PC-9 (cell line): ENCODE measurements around the gene LUC7L3. TPM values are rescaled to one million over a fixed set of nuclear protein-coding genes. Genes with fewer than 3 reads are reported as not detected.

ENCODE experiments used
- BruUV-seq: library from RNA; stranded (reverse); fragments of 400-500 nt; replicated peaks from 2 replicates; lab custom pipeline; 2021; lab: Mats Ljungman, UMichigan
- CTCF ChIA-PET: fragments of 300-600 bp; sonication (Branson Sonifier 250); formaldehyde crosslinking; loops from one replicate; lab custom pipeline; 2022; ENCODE audit warnings: antibody characterized with exemption; lab: Charles Lee
- POLR2A ChIA-PET: fragments of 300-600 bp; sonication (Branson Sonifier 250); formaldehyde crosslinking; loops from one replicate; lab custom pipeline; 2022; ENCODE audit warnings: antibody characterized with exemption; ENCODE audit not compliant: unreplicated experiment; lab: Charles Lee
- DNase-seq, 2 experiments: peaks; one replicate each; pipeline versions ENCODE4 v3.0.0 to v3.0.0-alpha.2; 2015 to 2022; ENCODE audit warnings: mixed read lengths in 1 of 2
- H2AFZ ChIP-seq: fragments of 200-600 bp; sonication (generic); 2 replicates; pipeline ENCODE4 v1.8.1; 2017; ENCODE audit warnings: antibody characterized with exemption
- H3F3A ChIP-seq: fragments of 200-600 bp; sonication (generic); 2 replicates; pipeline ENCODE4 v1.8.1; 2017; ENCODE audit warnings: antibody characterized with exemption, mild to moderate bottlenecking, low read depth; ENCODE audit not compliant: insufficient read depth
- H3K27ac ChIP-seq: fragments of 200-600 bp; sonication (generic); 2 replicates; pipeline ENCODE4 v1.6.1; 2016; ENCODE audit warnings: mixed run types
- H3K27me3 ChIP-seq: fragments of 200-600 bp; sonication (generic); 2 replicates; pipeline ENCODE4 v1.6.1; 2016; ENCODE audit warnings: low read depth, mixed run types; ENCODE audit not compliant: insufficient read depth
- H3K36me3 ChIP-seq: fragments of 200-600 bp; sonication (generic); 2 replicates; pipeline ENCODE4 v1.6.1; 2016; ENCODE audit warnings: low read depth, mixed run types
- H3K4me1 ChIP-seq: fragments of 200-600 bp; sonication (generic); replicated peaks from 2 replicates; pipeline ENCODE4 v1.6.1; 2016; ENCODE audit warnings: mixed run types; ENCODE audit not compliant: insufficient read depth
- H3K4me2 ChIP-seq: fragments of 200-600 bp; sonication (generic); 2 replicates; pipeline ENCODE4 v1.6.1; 2017; ENCODE audit warnings: mixed run types
- H3K4me3 ChIP-seq: fragments of 200-600 bp; sonication (generic); 2 replicates; pipeline ENCODE4 v1.6.1; 2016; ENCODE audit warnings: mixed run types
- H3K79me2 ChIP-seq: fragments of 200-600 bp; sonication (generic); 2 replicates; pipeline ENCODE4 v1.6.1; 2017; ENCODE audit warnings: low read depth, mixed run types
- H3K9me2 ChIP-seq: fragments of 200-600 bp; sonication (generic); 2 replicates; pipeline ENCODE4 v1.8.1; 2017; ENCODE audit warnings: mild to moderate bottlenecking; ENCODE audit not compliant: insufficient read depth
- H3K9me3 ChIP-seq: fragments of 200-600 bp; sonication (generic); 2 replicates; pipeline ENCODE4 v1.8.1; 2016; ENCODE audit warnings: low read depth; ENCODE audit not compliant: insufficient read depth
- H4K20me1 ChIP-seq: fragments of 200-600 bp; sonication (generic); 2 replicates; pipeline ENCODE4 v1.8.1; 2017; ENCODE audit not compliant: insufficient read depth
- EZH2 ChIP-seq: fragments of 200-600 bp; sonication (generic); IDR thresholded peaks from 2 replicates; pipeline ENCODE4 v1.8.0; 2017; ENCODE audit warnings: antibody characterized with exemption, low read depth
- intact Hi-C: fragments of 100-400 bp; cut with micrococcal nuclease; formaldehyde crosslinking; loops from one replicate; pipeline ENCODE4 v1.10.0; 2022; ENCODE audit not compliant: unreplicated experiment
- total RNA-seq: library from RNA; stranded (reverse); gene quantifications from 2 replicates; pipeline ENCODE4 v1.2.3, GENCODE V29; 2021
- TF ChIP-seq, protein P1 (sequence below): fragments of 200-600 bp; sonication (generic); conservative IDR thresholded peaks from 2 replicates; pipeline ENCODE4 v1.6.1; 2017; ENCODE audit warnings: mixed run types, antibody characterized with exemption, mild to moderate bottlenecking, moderate library complexity

LUC7L3 gene
- total RNA-seq, 1 experiment from 2014 or later: 147 TPM

DNA sequence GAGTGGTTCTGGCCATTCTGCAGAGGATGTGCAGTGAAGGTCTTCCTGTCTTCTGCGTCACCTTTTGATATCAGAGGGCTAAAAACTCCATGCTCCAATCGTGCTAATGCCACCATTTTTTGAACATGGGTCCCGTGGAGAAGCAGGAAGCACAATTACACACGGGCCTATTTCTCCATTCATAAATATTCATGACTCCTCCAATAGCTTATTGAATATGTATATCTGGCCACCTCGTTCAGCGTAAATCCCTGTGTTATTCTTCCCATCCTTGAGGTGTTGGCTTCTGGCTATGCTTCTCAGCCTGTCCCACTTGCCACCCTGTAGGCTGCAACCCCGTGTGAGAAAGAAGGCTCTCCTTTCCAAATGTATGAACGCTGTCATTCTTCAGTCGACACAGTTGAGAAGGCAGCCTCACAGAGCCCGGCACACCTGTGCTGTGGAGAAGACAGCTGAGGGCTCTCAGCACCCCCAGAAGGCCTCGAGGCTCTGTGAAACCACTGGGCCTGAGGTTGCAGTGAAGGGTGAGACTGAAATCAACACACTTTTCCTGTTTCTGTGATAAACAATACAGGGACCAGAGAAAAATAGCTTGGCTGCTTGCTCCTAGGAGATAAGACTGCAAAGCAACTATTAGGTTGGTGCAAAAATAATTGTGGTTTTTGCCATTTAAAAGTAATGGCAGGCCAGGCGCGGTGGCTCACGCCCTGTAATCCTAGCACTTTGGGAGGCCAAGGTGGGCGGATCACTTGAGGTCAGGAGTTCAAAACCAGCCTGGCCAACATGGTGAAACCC, 52.8 kb downstream of the LUC7L3 start:
- no peak overlapping the region for H3K4me3 ChIP-seq
- peaks cover 13% of the 10 kb centered on the region for H3K4me1 ChIP-seq
- H3F3A ChIP-seq: peaks cover 4% of the 10 kb centered on the region; the same call in 1 of the 2 replicates
- no peaks in the 10 kb centered on the region for H3K27me3 ChIP-seq
- ChIA-PET POLR2A (no interaction called here), CTCF (interaction anchor here (0.5 kb wide), 1 partner anchor 11 kb away, joined by 3 read pairs; no protein-coding TSS in a partner anchor)
- H3K36me3 ChIP-seq: no peaks in the 10 kb centered on the region
- BruUV-seq: no TSS peak
- no peaks in the 10 kb centered on the region for H4K20me1 ChIP-seq
- intact Hi-C loops: no loop called here
- no peaks in the 10 kb centered on the region for H3K9me3 ChIP-seq
- peak in 1 of 2 experiments; percentile 21 for DNase-seq
- no peak overlapping the region for H3K4me2 ChIP-seq
- TF ChIP-seq, protein P1, sequence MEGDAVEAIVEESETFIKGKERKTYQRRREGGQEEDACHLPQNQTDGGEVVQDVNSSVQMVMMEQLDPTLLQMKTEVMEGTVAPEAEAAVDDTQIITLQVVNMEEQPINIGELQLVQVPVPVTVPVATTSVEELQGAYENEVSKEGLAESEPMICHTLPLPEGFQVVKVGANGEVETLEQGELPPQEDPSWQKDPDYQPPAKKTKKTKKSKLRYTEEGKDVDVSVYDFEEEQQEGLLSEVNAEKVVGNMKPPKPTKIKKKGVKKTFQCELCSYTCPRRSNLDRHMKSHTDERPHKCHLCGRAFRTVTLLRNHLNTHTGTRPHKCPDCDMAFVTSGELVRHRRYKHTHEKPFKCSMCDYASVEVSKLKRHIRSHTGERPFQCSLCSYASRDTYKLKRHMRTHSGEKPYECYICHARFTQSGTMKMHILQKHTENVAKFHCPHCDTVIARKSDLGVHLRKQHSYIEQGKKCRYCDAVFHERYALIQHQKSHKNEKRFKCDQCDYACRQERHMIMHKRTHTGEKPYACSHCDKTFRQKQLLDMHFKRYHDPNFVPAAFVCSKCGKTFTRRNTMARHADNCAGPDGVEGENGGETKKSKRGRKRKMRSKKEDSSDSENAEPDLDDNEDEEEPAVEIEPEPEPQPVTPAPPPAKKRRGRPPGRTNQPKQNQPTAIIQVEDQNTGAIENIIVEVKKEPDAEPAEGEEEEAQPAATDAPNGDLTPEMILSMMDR: no peak
- no peak for TF ChIP-seq EZH2
- H3K79me2 ChIP-seq: no peaks in the 10 kb centered on the region
- no peaks in the 10 kb centered on the region for H3K9me2 ChIP-seq
- H2AFZ ChIP-seq: no peak overlapping the region
- H3K27ac ChIP-seq: no peak overlapping the region

- Histone ChIP-seq H3F3A (no peaks in the 10 kb centered on the region), H3K27ac (no peak overlapping the region), H2AFZ (no peak overlapping the region), H3K4me3 (no peak overlapping the region), H3K9me3 (no peaks in the 10 kb centered on the region), H3K4me2 (no peak overlapping the region), H3K27me3 (no peaks in the 10 kb centered on the region), H3K36me3 (no peaks in the 10 kb centered on the region), H3K4me1 (no peaks in the 10 kb centered on the region), H4K20me1 (no peaks in the 10 kb centered on the region), H3K79me2 (no peaks in the 10 kb centered on the region), H3K9me2 (no peaks in the 10 kb centered on the region)
- ChIA-PET POLR2A (no interaction called here), CTCF (interaction anchor here (0.6 kb wide), 1 partner anchor 66 kb away, joined by 8 read pairs; no protein-coding TSS in a partner anchor)
- TF ChIP-seq, protein P1: no peak
- TF ChIP-seq EZH2: no peak
- BruUV-seq: no TSS peak
- intact Hi-C loops: no loop called here
- no peak for DNase-seq
These were observed 54.9 kb downstream of the LUC7L3 start for GRCh38 chr17:50774225-50774803.

GRCh38 chr17:50775926-50776325, 56.5 kb downstream of the LUC7L3 start:
- CTCF ChIA-PET: no interaction called here

More at GRCh38 chr17:50775926-50776325, 56.5 kb downstream of the LUC7L3 start:
- Histone ChIP-seq H3K4me2 (no peak overlapping the region), H3K27ac (no peak overlapping the region), H3K79me2 (no peaks in the 10 kb centered on the region), H3F3A (no peaks in the 10 kb centered on the region), H3K4me3 (no peak overlapping the region), H4K20me1 (no peaks in the 10 kb centered on the region), H2AFZ (no peak overlapping the region), H3K9me2 (no peaks in the 10 kb centered on the region), H3K9me3 (no peaks in the 10 kb centered on the region), H3K4me1 (no peaks in the 10 kb centered on the region), H3K27me3 (no peaks in the 10 kb centered on the region), H3K36me3 (no peaks in the 10 kb centered on the region)
- intact Hi-C loops: no loop called here
- TF ChIP-seq, protein P1: no peak
- no peak for TF ChIP-seq EZH2
- no TSS peak for BruUV-seq
- no peak for DNase-seq
- POLR2A ChIA-PET: no interaction called here
